CD4-positive, alpha-beta T cell (primary cell): ENCODE data around the gene PDE3B. TPM values are rescaled to one million over a fixed set of nuclear protein-coding genes. Genes with fewer than 3 reads are reported as not detected.
A peak's percentile ranks its signal among the peaks of the same experiment; 100 is the strongest.

Source experiments
- ATAC-seq: fragments of 200-7000 bp; cut with Tn5 transposase; one replicate; pipeline ENCODE4 v1.10.0; 2022; ENCODE audit warnings: mild to moderate bottlenecking; ENCODE audit not compliant: poor library complexity
- CTCF ChIA-PET: fragments of 350-600 bp; sonication (Branson Sonifier 250); formaldehyde crosslinking; loops from one replicate; lab custom pipeline; 2021; ENCODE audit warnings: antibody characterized with exemption, inconsistent platforms; lab: Charles Lee
- POLR2A ChIA-PET: fragments of 350-600 bp; sonication (Branson Sonifier 250); formaldehyde crosslinking; loops from one replicate; lab custom pipeline; 2021; ENCODE audit warnings: antibody characterized with exemption, inconsistent platforms; lab: Charles Lee
- DNase-seq, 14 experiments: peaks; one replicate each; pipeline ENCODE4 v3.0.0-alpha.2; 2013 to 2020; ENCODE audit warnings: mixed read lengths in 2 of 14
- H3K27ac ChIP-seq, 2 donors: one replicate each; pipeline versions ENCODE4 v1.5.1 to v1.7.0; 2013; ENCODE audit warnings: low read length in 2 of 2, low read depth in 1 of 2, mild to moderate bottlenecking in 1 of 2
- H3K27me3 ChIP-seq, 2 experiments: 1 replicate in 1 of 2; 2 replicates in 1 of 2; pipeline versions ENCODE4 v1.6.1 to v1.7.0; 2013; ENCODE audit warnings: low read length in 2 of 2, control low read depth in 1 of 2, mild to moderate bottlenecking in 1 of 2, moderate library complexity in 1 of 2; ENCODE audit not compliant: insufficient read depth in 2 of 2, control insufficient read depth in 1 of 2
- H3K36me3 ChIP-seq: one replicate; pipeline ENCODE4 v1.6.1; 2013; ENCODE audit warnings: low read length, control low read depth; ENCODE audit not compliant: insufficient read depth
- H3K4me1 ChIP-seq: one replicate; pipeline ENCODE4 v1.6.1; 2013; ENCODE audit warnings: low read length, control low read depth; ENCODE audit not compliant: insufficient read depth
- H3K4me3 ChIP-seq: one replicate; pipeline ENCODE4 v1.5.1; 2013; ENCODE audit warnings: mild to moderate bottlenecking, low read length, moderate library complexity
- H3K9me3 ChIP-seq, 2 experiments: 1 replicate in 1 of 2; 2 replicates in 1 of 2; pipeline versions ENCODE4 v1.6.1 to v1.7.0; 2013; ENCODE audit warnings: low read length in 2 of 2, mild to moderate bottlenecking in 2 of 2, control low read depth in 1 of 2, moderate library complexity in 1 of 2; ENCODE audit not compliant: control insufficient read depth in 1 of 2, insufficient read depth in 1 of 2
- H3K27ac Mint-ChIP-seq: one replicate; pipeline ENCODE4 v1.8.0; 2020; ENCODE audit warnings: mixed read lengths
- H3K27me3 Mint-ChIP-seq: one replicate; pipeline ENCODE4 v1.8.0; 2021; ENCODE audit warnings: mixed read lengths
- H3K36me3 Mint-ChIP-seq: one replicate; pipeline ENCODE4 v1.8.0; 2021; ENCODE audit warnings: low read depth, mixed read lengths
- H3K4me1 Mint-ChIP-seq: one replicate; pipeline ENCODE4 v1.8.0; 2021; ENCODE audit warnings: low read depth, mixed read lengths
- H3K4me3 Mint-ChIP-seq: one replicate; pipeline ENCODE4 v1.8.0; 2020; ENCODE audit warnings: mild to moderate bottlenecking, mixed read lengths
- H3K9me3 Mint-ChIP-seq: one replicate; pipeline ENCODE4 v1.8.0; 2020; ENCODE audit warnings: mixed read lengths
- intact Hi-C, 2 experiments: fragments of 100-400 bp; cut with DNase I in 1 of 2; cut with micrococcal nuclease in 1 of 2; formaldehyde crosslinking; loops; one replicate each; pipeline versions ENCODE4 v1.15.1 to v1.9.0; 2023 to 2025; cut with DNase I, micrococcal nuclease
- total RNA-seq, 174 experiments: library from RNA in 2 of 174; stranded (reverse) in 2 of 174; gene quantifications; one replicate each; pipeline ENCODE4 v1.2.3 and lab custom pipeline; 2021 to 2026
- TF ChIP-seq, protein P1 (sequence below): fragments of 200-600 bp; IDR thresholded peaks from one replicate; pipeline ENCODE4 v1.8.0; 2022; ENCODE audit warnings: antibody characterized with exemption, mild to moderate bottlenecking

PDE3B gene
- total RNA-seq, 2 experiments from 2014 or later: 103 to 106 TPM

DNA sequence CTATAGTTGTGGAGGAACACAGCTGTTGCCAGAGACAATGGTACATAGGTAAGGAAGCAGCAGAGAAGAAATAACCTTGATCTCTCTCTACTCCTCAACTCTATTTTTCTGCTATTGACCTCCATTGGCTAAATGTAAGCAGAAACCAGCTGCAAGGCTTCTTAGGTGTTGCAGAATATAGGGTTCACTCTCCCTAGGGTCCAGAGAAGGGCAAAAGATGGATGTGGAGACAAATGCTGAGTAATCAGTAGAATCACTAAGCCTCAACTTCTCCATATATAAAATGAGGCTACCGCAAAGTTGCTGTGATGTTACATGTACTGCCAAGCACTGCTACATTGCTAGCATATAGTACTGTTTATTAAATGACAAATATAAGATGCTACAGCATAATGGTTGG lies 120.6 kb downstream of the PDE3B start:
- Histone ChIP-seq H3K4me1 (peaks cover 14% of the 10 kb centered on the region), H3K27ac (peak overlapping the region in 1 of 2 donors; percentile 41), H3K36me3 (no peaks in the 10 kb centered on the region), H3K4me3 (no peak overlapping the region), H3K27me3 (no peaks in the 10 kb centered on the region), H3K9me3 (no peaks in the 10 kb centered on the region)
- intact Hi-C loops: loop anchor here (2.0 to 5.0 kb wide), 5 partner anchors 57 to 227 kb away; partner anchors contain the start of gene PDE3B (in 1 of the 2)
- H3K36me3 Mint-ChIP-seq: no peaks in the 10 kb centered on the region
- H3K4me1 Mint-ChIP-seq: peaks cover 47% of the 10 kb centered on the region
- H3K9me3 Mint-ChIP-seq: no peaks in the 10 kb centered on the region
- no peak overlapping the region for H3K27ac Mint-ChIP-seq
- TF ChIP-seq, protein P1, sequence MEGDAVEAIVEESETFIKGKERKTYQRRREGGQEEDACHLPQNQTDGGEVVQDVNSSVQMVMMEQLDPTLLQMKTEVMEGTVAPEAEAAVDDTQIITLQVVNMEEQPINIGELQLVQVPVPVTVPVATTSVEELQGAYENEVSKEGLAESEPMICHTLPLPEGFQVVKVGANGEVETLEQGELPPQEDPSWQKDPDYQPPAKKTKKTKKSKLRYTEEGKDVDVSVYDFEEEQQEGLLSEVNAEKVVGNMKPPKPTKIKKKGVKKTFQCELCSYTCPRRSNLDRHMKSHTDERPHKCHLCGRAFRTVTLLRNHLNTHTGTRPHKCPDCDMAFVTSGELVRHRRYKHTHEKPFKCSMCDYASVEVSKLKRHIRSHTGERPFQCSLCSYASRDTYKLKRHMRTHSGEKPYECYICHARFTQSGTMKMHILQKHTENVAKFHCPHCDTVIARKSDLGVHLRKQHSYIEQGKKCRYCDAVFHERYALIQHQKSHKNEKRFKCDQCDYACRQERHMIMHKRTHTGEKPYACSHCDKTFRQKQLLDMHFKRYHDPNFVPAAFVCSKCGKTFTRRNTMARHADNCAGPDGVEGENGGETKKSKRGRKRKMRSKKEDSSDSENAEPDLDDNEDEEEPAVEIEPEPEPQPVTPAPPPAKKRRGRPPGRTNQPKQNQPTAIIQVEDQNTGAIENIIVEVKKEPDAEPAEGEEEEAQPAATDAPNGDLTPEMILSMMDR: no peak
- no peak overlapping the region for H3K4me3 Mint-ChIP-seq
- ChIA-PET POLR2A (interaction anchor here (0.8 to 4.1 kb wide), 20 partner anchors 10 to 264 kb away, joined by 3 to 76 read pairs (median 6); partner anchors contain the start of genes COPB1, CYP2R1, PDE3B and PSMA1), CTCF (interaction anchor here (1.0 to 2.6 kb wide), 6 partner anchors 10 to 227 kb away, joined by 3 to 12 read pairs (median 4); partner anchors contain the start of genes CYP2R1 and PDE3B)
- ATAC-seq (no peak), DNase-seq (no peak)
- no peaks in the 10 kb centered on the region for H3K27me3 Mint-ChIP-seq

DNA sequence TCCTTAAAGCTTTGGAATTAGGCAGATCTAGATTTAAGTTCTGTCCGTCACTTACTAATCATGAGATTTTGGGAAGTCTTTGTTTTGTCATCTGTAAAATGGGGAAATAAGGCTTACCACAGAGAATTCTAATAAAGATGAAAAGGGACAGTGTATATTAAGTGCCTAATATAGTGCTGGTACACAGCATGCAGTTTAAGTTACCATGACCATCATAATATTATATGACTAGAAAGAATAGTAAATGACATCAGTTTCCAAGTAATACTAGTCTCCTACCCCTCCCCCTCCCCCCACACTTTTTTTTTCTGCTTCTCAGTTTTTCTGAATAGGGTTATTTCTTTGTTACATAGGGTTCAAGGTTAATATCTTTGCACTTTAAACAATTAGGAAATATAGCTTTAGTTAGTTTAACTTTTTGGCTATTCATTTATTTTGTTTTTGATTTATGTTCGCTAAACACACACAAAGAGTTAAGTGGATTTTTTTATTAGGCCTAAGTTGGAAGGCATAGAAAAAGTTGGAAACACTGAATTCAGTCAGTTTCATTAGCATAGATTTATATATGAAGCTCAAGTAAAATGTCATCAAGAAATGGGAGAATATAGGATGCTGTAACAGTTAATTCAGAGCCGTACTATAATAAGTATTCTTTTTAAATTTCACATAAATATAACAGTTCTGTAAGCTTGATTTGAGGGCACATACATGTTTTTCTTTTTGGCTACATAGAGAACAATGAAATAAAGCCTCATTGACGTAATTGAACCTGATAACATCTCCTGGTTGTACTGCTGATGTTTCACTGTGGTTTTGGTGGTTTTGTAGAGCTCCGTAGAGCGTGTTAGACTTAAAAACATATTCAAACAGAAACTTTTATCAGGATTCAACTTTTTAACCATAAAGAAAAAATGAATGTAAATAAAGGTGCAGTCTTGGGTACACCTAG lies 121.2 kb downstream of the PDE3B start:
- H3K4me1 Mint-ChIP-seq: peaks cover 47% of the 10 kb centered on the region
- Histone ChIP-seq H3K27me3 (no peaks in the 10 kb centered on the region), H3K9me3 (no peaks in the 10 kb centered on the region), H3K4me1 (peaks cover 14% of the 10 kb centered on the region), H3K4me3 (peak overlapping the region; percentile 2), H3K36me3 (no peaks in the 10 kb centered on the region), H3K27ac (peak overlapping the region; percentile 41 to 54)
- H3K27ac Mint-ChIP-seq: no peak overlapping the region
- H3K9me3 Mint-ChIP-seq: no peaks in the 10 kb centered on the region
- peak in 8 of 14 experiments; percentile 9 to 95 (median 48) for DNase-seq
- peak overlapping the region; percentile 49 for H3K4me3 Mint-ChIP-seq
- ChIA-PET POLR2A (interaction anchor here (0.6 to 4.1 kb wide), 46 partner anchors 10 to 896 kb away, joined by 3 to 76 read pairs (median 4); partner anchors contain the start of genes COPB1, CYP2R1, PDE3B and PSMA1), CTCF (interaction anchor here (0.7 to 2.6 kb wide), 12 partner anchors 9 to 232 kb away, joined by 3 to 12 read pairs (median 4); partner anchors contain the start of genes CYP2R1 and PDE3B)
- H3K36me3 Mint-ChIP-seq: no peaks in the 10 kb centered on the region
- intact Hi-C loops: loop anchor here (1.0 to 5.0 kb wide), 11 partner anchors 38 to 266 kb away; partner anchors contain the start of genes COPB1 (in 1 of the 2), CYP2R1 (in 1 of the 2), PDE3B (in 1 of the 2) and PSMA1 (in 1 of the 2)
- no peaks in the 10 kb centered on the region for H3K27me3 Mint-ChIP-seq
- TF ChIP-seq, protein P1: no peak
- peak; percentile 81 for ATAC-seq

- Mint-ChIP-seq H3K27me3 (no peaks in the 10 kb centered on the region), H3K4me3 (no peak overlapping the region), H3K4me1 (peaks cover 54% of the 10 kb centered on the region), H3K27ac (peak overlapping the region; percentile 69), H3K9me3 (no peaks in the 10 kb centered on the region), H3K36me3 (no peaks in the 10 kb centered on the region)
- ChIA-PET CTCF (interaction anchor here (2.3 to 2.6 kb wide), 2 partner anchors 123 to 188 kb away, joined by 9 to 12 read pairs; partner anchors contain the start of gene PDE3B), POLR2A (interaction anchor here (1.3 to 4.1 kb wide), 7 partner anchors 38 to 267 kb away, joined by 3 to 76 read pairs (median 25); partner anchors contain the start of genes COPB1, CYP2R1, PDE3B and PSMA1)
- no peak overlapping the region for H3K27ac ChIP-seq
- no peaks in the 10 kb centered on the region for H3K9me3 ChIP-seq
- H3K4me3 ChIP-seq: no peak overlapping the region
- TF ChIP-seq, protein P1: no peak
- DNase-seq (no peak), ATAC-seq (no peak)
- intact Hi-C loops: loop anchor here (5.0 kb wide), 4 partner anchors 39 to 229 kb away; partner anchors contain the start of gene CYP2R1 (in 1 of the 2)
- H3K36me3 ChIP-seq: no peaks in the 10 kb centered on the region
- peaks cover 14% of the 10 kb centered on the region for H3K4me1 ChIP-seq
- no peaks in the 10 kb centered on the region for H3K27me3 ChIP-seq
These were observed 123.0 kb downstream of the PDE3B start for GRCh38 chr11:14766585-14766984.
